T-helper 9 cell (primary cell): ENCODE measurements around the gene IDH1.
"Not testable (repeated sequence)": the region's sequence is repeated elsewhere in the genome, so short reads cannot be mapped to it uniquely, and the experiment has no call there.

Source experiments
- DNase-seq: peaks from one replicate; pipeline ENCODE4 v3.0.0-alpha.2; 2020

Gene IDH1

DNA sequence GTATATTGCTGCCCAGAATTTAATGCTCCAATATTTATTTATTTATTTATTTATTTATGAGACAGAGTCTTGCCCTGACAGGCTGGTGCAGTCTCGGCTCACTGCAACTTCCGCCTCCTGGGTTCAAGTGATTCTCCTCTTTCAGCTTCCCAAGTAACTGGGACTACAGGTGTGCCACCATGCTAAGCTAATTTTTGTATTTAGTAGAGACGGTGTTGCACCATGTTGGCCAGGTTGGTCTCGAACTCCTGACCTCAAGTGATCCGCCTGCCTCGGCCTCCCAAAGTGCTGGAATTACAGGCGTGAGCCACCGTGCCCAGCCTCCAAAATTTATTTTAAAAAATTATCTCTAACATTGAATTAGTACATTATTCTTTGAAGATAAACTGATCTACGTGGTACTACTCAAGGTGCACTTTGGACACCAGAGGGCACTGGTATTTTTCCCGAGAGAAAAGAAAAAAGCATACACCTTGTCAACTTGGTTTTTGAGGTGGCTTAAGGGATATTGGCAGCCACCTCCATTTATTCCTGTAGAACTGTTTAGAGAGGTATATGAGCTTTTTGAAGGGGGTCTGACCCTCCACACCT, 1.4 kb upstream of the IDH1 start:
- no peak for DNase-seq

DNA sequence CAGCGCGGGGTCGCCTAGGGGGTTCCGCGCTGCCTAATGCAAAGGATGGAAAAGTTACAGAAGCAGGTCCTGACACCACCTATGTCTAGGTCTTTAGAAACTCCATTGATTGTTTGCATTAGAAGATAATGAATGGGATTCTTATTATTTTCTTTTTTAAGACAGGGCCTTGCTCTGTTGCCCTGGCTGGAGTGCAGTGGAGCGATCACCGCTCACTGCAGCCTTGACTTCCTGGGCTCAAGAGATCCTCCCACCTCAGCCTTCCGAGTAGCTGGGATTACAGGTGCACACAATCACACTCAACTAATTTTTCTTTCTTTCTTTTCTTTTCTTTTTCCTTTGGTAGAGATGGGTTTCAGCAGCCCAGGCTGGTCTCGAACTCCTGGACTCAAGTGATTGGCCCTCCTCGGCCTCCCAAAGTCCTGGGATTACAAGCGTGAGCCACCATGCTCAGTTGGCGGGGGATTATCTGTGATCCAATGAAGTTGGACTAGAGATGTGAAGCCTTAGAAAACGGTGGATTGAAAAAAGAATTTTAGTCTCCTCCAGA, 761 bp upstream of the IDH1 start:
- no peak for DNase-seq

DNA sequence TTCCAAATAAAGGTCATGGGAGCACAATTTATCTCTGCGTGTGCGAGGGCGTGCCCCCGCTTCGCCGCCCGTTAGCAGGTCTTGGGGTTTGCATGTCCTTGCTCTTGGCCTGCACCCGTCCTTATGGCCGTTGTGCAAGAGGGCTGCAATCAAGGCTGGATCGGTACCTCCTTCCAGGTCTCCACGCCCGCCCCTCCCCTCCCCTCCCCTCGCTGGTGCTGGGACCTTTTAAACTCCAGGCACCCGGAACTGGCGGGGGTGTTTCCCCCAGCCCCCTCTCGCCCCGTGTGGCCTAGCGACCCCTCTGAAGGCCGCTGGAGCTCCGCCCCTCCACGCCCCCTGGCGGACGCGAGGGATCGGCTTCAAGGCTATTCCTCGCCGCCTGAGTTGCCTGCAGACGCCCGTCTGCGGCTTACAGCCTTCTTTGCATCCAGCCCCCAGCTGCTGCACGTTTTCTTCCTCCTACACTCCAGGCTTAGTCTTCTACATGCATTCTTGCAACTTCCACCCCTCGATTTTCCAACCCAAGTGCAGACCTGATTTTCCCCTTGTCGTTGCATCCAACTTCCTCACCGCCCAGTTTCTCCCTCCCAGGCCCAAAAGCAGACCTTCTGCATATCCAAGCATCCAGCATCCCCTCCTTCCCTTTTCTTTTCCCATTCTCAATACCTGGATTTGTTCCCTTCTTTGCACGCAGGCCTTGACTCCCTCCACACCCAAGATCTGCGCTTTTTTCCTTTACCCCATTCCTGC, 577 bp downstream of the IDH1 start:
- peak; percentile 80 for DNase-seq

DNA sequence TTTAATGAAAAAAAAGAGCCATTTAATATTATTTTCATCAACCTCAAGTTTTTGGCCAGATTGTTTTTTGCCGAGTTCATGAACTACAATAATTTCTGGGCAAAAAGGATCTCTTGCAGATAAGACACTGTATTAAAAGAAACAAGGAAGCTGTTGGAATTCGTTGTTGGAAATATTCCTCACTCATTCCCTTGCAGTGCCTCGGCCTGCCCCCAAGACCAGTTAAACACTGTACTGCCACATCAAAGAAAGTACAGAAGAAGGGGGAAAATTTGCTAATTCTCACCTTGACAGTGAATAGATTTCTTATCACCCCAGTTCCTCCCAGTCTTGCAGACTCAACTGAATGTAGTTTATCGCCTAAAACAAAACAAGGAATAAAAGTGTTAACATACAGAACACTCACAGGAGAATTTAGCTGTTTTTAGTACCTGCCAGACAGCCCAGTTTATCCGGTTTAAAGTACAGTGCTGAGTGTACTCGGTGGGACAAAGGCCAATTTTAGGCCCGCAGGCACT, 1.2 kb downstream of the IDH1 start:
- DNase-seq = no peak

DNA sequence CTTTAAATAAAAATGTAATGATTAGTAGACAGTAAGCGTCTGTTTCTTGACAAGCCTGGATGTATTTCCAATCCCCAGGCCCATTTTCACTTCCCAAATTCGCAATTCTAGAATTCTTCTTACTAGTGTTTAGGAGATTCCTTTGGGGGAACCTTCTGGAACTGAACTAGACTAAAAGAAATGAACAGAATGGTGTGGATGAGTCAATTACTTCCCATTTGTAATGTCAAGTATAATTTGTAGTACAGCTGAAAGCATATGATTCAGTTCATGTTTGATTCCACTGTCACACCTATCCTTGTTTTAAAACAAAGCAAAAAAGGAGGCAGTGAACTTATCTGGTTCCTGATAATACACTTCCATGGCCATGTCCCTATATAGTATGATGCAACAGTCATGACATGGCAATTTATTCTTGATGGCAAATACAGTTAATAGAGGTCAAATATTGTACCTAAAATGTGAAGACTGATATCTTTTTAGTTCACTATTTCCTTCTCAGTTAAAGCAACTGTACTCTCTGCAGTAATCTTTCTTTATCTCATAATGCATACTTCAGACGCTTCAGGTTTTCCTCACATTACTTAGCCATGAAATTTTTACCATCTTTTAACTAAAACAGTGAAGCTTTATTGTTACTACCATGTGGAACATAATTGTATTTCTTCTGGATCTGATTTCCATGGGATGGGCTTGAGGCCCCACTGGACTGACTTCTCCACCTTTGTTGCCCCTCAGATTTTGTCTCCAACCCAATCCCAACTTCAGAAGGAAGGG, 2.0 kb downstream of the IDH1 start:
- no peak for DNase-seq

DNA sequence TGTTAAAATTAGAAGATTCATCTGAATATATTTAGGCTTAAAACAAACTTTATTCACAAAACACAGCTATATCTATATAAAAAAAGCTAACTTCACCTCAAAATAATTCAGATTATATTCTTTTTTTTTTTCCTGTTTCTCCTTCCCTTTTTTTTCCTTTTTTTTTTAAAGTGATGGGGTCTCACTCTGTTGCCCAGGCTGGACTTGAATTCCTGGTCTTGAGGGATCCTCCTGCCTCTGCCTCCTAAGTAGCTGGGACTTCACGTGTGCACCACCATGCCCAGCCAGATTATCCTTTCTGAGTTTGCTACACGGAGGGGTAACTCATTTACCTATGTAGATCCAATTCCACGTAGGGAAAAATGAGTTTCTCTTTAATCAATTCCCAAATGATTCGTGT, 3.8 kb downstream of the IDH1 start:
- no peak for DNase-seq

DNA sequence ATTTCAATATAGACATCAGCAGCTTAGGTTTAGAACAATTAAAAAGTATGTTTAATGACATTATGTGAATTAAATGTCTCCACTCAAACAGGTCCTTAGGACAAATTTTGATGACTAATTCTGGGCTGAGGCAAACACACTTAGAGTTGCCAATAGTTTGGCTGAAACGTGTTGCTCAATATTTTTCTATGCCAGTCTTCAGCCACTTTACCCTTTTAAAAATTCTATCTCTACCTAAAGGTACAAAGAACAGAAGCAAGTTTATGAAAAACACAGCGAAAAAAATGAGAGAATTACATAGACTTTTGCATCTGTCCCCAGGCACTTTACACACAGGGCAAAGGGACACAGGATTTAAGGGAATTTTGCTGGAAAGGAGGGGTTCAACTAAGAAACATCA, 4.5 kb downstream of the IDH1 start:
- no peak for DNase-seq

DNA sequence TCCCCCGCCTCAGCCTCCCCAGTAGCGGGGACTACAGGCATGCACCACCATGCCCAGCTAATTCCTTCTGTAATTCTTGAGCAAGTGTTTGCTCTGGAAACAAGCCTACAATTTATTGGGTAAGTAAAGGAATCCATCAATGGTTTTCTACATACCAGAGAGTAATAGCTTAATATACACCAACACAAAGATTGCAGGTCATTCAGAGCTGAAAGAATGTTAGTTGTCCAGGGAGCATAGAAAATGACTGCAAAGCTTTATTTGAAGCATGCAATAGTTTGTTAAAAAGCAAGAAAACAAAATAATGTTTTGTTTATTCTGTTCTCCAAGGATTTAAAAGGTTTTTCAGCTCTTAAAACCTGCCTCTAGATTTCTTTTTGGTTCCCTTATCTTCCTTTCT, 5.6 kb downstream of the IDH1 start:
- no peak for DNase-seq

DNA sequence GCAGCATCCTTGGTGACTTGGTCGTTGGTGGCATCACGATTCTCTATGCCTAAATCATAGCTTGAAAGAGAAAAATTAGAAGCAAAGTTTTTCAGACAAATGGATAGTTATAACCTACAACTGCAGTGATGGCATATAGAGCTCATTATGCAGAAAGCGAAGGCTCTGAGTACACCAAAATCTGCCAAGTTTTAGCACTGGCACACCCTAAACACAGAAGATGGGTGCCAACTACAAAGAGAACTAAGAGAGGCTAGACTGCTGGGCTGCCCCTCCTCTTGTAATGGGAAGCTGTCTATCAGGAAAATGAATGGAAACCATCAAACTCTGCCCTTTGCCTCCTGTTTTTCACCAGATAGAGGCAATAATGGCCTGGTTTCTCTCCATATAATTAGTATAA, 6.3 kb downstream of the IDH1 start:
- no peak for DNase-seq

DNA sequence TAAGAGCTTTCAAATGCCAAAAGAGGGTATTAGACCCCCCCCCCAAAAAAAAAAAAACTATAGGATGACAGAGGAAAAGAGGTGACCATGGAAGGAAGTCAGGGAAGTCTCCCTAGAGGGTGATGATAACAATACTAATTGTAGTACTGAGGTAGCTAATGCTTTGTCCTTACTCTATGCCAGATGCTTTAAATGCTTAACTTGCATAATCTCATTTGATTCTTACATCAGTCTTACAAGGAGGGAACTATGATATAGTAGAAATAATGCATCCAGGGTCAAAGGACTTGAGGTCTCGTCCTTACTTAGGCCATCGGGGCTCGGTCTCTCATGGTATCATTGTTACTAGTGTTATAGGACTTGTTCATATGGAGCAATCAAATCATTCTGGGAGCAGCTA, 9.1 kb downstream of the IDH1 start:
- no peak for DNase-seq

DNA sequence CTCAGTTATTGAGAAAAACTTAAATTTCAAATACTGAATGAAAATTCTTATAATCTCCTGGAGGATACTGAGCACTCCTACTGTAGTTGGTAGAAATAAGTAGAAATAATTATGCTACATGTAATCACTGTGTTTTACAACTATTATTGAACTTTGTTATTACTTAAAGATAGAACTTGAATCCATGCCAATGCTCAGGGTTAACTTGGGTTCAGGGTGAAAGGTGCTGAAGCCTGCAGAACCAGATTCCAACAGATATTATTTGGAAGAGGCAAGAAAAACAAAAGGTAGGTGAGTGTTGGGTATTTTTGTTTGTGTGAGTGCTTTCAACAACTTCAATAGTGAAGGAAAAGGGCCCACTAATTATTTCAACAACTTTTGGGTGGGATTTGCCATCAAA, 10.4 kb downstream of the IDH1 start:
- DNase-seq = no peak

DNA sequence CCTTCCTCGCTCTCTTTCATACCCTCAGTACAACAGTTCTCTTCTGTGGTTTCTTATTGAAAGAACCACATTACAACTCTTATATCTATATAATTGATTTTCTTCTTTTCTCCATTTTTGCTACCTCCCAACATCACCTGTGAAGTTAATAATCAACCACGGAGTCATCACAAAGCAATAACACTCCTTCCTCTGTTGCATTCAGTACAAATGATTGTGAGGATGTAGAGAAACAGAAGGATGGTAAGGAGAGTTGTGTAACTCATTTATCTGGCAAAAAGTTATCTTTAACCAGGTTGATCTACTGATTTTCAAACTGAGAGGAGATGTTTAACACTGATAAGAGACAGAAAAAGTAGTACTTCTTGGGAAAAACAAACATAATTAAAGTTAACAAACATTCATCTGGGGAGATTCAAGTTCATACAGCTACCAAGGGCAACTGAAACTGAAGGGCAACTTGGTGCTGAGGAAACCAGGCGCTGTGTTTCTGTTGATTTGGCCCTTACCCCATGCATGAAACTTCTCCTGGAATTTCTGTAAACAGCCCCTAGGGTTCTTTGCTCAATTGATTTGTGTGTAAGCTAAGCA, 14.2 kb downstream of the IDH1 start:
- DNase-seq = no peak

DNA sequence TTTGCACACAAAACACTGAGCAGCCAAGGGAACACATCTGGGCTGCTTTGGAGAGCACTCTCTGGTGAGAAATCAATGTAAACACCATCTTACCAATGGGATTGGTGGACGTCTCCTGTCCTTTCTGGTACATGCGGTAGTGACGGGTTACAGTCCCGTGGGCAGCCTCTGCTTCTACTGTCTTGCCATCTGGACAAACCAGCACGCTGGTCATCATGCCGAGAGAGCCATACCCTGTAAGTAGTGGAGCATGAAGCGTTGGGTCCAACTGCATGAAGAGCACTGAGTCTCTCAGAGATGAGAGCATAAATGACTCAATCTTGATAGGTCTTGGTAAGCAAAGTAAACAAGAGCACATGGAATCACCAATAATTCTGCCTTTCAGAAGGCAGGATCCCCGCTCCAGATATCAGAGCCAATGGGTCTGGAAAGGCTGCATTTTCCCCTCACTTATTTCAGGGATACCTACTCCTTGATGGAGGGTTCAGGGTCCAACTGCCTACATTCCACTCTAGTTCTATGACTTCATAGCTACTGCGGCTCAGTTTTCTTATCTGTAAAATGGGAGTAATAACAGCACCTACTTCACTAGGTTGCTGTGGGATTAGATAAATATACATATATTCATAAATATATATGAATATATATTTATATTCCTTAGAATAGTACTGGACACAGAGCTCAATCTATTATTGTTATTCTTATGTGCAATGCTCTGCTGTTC, 14.9 kb downstream of the IDH1 start:
- no peak for DNase-seq

DNA sequence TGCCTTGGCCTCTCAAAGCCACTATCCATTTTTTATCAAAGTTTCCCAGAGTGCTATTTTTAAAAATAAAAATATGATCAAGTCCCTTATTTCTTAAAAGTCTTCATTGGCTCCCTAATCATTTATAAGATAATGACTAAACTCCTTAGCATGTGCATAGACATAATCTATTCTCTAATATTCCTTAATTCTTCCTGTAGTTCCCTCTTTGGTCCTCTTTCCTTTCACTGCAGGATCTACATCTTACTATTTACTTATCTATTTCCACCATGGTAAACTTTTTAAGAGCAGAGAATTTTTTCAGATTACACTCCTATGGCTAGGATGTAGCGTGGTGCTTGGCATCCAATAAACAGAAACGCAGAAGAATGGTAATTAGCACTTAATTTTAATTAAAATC, 19.0 kb downstream of the IDH1 start:
- DNase-seq = no peak

DNA sequence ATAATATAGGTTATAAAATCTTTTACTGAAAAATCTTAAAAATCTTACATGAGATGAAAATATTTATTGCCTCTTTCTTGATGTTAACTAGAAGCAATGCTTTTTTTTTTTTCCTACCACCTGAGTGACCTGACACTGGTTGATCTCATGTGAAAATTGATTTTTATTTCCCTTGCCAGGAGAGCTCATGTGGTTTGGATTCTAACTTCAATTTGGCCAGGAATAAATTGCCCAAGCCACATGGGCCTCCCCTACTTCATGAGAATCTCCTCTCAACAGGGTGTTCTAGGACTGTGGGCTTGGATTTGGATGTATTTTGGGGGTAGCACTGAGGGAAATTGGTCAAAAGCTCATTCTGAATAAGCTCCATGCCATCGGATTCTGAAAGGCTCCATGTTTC, 20.1 kb downstream of the IDH1 start:
- no peak for DNase-seq

DNA sequence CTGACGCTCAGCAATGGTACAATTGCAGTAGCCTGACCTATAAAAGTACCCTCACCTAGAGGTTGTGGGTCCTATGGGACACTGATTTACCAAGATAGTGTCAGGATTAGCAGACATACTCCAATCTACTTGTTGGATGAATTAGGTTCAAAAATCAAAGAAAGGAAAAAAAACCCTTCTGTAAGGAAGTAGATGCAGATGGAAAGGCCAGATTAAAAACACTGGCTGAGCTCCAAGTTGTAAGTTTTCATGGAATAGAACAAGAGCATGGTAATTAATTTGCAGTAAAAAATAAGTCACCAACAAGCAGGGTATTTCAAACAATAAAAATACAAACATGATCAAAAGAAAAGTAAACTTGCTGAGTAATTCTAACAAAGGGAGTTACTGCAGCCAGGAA, 26.4 kb downstream of the IDH1 start:
- DNase-seq = no peak

DNA sequence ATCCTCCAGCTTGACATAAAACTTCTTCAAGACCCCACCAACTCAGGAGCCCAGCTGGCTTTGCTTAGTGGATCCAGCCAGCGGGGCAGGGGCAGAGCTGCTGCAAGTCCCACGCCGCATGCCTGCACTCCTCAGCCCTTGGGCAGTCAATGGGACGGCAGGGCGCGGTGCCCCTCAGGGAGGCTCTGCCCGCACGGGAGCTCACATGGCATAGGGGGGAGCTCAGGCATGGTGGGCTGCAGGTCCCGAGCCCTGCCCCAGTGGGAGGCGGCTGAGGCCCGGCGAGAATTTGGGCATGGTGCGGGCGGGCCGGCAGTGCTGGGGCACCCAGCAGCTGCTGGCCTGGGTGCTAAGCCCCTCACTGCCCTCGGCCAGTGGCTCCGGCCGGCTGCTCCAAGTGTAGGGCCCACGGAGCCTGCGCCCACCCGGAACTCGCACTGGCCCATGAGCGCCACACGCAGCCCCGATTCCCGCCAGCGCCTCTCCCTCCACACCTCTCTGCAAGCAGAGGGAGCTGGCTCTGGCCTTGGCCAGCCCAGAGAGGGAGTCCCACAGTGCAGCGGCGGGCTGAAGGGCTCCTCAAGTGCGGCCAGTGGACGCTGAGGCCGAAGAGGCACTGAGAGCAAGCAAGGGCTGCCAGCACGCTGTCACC, 27.2 kb downstream of the IDH1 start:
- DNase-seq = no peak

DNA sequence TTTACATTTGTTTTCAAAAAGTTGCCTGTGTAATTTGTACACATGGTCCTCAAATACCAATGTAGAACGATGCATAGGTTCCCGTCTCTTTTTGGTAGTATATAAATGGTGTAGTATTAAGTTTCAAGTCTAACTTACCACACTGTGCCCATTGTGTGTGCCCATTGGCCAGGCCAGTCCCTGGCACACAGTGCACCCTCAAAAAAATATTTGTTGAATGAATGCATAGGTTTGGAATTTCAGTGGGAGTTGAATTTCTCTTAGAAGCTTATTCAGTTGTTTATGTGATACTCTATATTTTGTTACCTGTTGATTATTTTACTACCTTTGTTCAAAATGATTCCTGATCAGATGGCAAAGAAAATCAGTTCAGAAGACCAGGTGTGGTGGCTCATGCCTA, 30.1 kb downstream of the IDH1 start:
- no peak for DNase-seq

DNA sequence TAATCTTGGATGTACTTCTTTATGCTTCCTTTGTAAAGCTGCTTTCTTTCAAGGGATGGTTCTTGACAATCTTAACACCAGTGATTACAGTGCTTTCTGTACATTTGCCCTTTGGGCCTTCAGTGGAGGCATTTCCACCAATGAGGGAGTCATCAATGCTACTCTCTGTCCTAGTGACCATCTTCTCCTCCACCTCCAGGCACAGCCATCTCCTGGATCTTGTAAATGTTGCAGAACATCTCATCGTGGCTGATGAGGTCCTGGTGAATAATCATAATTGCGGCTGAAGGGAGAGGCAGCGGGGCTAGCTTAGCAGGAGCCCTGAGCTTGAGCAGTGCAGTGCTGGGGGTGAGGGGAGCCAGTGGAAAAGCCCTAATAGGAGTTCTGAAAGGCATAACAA, 32.5 kb downstream of the IDH1 start:
- DNase-seq = no peak

DNA sequence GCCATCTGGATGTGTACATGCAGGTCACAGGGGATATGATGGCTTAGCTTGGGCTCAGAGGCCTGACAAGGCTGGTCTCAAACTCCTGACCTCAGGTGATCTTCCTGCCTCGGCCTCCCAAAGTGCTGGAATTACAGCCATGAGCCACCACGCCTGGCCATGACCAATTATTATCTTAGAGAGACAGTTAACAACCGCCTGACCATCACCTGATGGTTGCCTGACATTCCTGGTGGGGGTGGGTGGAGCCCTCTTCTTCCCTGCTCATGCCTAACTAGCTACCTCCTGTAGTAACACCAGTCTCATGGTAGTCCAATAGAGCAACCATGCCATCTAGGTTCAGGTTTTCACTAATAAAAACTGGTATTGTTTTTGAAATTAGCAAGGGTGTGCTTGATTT, 33.0 kb downstream of the IDH1 start:
- DNase-seq = not testable (repeated sequence)

DNA sequence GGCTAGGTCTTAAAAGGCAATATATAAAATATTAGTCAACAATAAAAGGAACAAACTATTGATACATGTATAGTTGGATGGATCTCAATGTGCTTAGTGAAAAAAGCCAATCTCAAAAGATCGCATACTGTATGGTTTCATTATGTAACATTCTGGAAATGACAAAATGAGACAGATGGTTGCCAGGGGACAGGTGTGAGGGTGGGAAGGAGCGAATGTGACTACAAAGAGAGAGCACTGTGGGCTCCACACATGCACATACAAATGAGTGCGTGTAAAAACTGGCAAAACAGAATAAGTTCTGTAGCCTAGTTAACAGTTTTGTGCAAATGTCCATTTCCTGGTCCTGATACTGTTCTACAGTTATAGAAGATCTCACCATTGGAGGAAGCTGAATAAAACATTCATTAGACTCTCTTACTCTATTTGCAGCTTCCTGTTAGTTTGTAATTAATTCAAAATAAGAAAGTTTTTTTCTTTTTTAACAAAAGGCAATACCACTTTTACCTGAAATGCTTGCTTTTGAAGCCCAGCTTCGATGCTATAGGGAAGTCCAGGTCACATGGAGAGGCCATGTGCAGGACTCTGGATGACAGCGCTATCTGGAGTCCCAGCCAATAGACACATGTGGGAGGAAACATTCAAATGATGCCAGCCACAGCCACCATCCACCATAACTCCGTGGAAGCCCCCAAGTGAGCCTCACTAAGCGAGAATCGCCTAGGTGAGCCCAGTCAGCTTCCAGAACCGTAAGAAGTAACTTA, 44.0 kb downstream of the IDH1 start:
- no peak for DNase-seq
